GM13976 (cell line): ENCODE data around the gene INVS.
"Not testable (repeated sequence)": the region's sequence is repeated elsewhere in the genome, so short reads cannot be mapped to it uniquely, and the experiment has no call there.

Experiments
- DNase-seq: peaks from one replicate; pipeline ENCODE4 v3.0.0; 2012; ENCODE audit warnings: low spot score
- in situ Hi-C: fragments of 300-500 bp; cut with MboI; formaldehyde crosslinking; loops from one replicate; pipeline ENCODE4 v1.12.0; 2022; ENCODE audit warnings: low sequenced_read_pairs, mixed read lengths, inconsistent platforms; ENCODE audit not compliant: unreplicated experiment
- TF ChIP-seq, protein P1 (sequence below): IDR thresholded peaks from 2 replicates; pipeline ENCODE4 v1.5.1; 2012; ENCODE audit warnings: borderline replicate concordance, mild to moderate bottlenecking; ENCODE audit not compliant: insufficient read depth; ENCODE audit errors: extremely low read depth, missing control alignments, control extremely low read depth

Gene INVS

DNA sequence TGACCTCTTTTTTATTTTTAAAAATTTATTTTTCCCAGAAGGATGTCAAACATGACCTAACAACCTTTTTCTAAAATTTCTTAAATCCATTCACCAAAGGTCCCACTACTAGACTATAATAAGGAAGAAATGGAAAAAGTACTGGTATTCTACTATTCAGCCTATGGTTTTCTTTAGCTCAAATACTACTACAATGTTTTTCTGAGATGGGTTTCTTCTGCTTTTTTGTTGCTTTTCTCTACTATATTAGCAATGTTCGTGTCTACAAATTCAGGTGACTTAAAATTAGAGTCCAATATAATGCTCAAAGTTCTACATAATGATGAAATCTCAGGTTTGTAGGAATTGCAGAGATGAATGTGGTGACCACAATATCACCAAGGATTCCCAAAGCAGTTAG is 8.2 kb upstream of the INVS start:
- TF ChIP-seq, protein P1, sequence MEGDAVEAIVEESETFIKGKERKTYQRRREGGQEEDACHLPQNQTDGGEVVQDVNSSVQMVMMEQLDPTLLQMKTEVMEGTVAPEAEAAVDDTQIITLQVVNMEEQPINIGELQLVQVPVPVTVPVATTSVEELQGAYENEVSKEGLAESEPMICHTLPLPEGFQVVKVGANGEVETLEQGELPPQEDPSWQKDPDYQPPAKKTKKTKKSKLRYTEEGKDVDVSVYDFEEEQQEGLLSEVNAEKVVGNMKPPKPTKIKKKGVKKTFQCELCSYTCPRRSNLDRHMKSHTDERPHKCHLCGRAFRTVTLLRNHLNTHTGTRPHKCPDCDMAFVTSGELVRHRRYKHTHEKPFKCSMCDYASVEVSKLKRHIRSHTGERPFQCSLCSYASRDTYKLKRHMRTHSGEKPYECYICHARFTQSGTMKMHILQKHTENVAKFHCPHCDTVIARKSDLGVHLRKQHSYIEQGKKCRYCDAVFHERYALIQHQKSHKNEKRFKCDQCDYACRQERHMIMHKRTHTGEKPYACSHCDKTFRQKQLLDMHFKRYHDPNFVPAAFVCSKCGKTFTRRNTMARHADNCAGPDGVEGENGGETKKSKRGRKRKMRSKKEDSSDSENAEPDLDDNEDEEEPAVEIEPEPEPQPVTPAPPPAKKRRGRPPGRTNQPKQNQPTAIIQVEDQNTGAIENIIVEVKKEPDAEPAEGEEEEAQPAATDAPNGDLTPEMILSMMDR, result no peak
- in situ Hi-C loops, result no loop called here
- DNase-seq, result no peak

DNA sequence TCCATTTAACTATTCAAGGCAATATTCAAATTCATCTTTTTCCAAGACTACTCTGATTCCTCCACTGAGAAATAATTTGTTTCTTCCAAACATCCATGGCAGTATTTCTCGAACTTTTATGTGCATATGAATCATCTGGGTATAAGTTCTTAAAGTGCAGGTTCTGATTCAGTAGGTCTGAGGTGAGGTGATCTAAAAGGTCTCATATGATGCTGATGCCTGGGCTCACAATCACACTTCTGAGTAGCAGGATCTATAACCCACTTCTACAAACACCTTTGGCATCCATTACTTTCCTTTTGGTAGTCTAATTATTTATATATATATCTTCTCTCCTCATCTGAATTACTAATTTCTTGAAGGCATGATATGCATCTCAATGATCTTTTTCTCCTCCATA is 7.4 kb upstream of the INVS start:
- in situ Hi-C loops, result no loop called here
- TF ChIP-seq, protein P1, result no peak
- no peak for DNase-seq

- TF ChIP-seq, protein P1, result no peak
- in situ Hi-C loops, result no loop called here
- no peak for DNase-seq
Measured at GRCh38 chr9:100092066-100092465, 7.0 kb upstream of the INVS start.

DNA sequence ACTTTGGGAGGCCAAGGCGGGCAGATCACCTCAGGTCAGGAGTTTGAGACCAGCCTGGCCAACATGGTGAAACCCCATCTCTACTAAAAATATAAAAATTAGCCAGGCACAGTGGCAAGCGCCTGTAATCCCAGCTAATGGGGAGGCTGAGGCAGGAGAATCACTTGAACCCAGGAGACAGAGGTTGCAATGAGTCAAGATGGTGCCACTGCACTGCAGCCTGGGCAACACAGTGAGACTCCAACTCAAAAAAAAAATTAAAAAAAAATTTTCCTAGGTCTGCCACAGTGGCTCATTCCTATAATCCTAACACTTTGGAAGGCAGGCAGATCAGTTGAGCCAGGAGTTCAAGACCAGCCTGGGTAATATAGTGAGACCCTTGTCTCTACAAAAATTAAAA is 4.6 kb upstream of the INVS start:
- in situ Hi-C loops, DNase-seq: not testable (repeated sequence)

DNA sequence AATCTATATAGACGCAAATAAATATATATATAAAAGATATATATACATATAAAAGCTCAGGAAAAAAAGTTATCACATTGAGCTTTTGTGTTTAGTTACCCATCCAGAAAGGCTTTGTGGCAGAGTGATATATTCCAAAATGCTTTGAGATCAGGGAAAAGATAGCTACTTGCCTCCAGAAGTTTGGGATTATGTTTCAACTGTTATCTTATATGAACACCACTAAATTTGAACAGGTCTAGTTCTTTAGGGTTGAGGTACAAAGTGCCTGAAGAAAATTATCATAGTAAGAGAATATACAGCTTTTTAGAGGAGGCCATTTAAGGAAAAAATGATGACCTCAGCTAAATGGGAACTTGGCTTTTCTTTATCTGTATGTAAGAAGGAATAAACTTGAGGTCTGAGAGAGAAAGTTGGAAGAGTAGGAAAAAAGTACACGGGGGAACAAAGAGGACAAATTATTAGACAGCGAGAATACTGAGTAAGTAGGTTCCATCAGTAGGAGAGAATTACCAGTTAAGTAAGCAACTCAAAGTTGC is 2.6 kb upstream of the INVS start:
- TF ChIP-seq, protein P1, result no peak
- in situ Hi-C loops, result no loop called here

DNA sequence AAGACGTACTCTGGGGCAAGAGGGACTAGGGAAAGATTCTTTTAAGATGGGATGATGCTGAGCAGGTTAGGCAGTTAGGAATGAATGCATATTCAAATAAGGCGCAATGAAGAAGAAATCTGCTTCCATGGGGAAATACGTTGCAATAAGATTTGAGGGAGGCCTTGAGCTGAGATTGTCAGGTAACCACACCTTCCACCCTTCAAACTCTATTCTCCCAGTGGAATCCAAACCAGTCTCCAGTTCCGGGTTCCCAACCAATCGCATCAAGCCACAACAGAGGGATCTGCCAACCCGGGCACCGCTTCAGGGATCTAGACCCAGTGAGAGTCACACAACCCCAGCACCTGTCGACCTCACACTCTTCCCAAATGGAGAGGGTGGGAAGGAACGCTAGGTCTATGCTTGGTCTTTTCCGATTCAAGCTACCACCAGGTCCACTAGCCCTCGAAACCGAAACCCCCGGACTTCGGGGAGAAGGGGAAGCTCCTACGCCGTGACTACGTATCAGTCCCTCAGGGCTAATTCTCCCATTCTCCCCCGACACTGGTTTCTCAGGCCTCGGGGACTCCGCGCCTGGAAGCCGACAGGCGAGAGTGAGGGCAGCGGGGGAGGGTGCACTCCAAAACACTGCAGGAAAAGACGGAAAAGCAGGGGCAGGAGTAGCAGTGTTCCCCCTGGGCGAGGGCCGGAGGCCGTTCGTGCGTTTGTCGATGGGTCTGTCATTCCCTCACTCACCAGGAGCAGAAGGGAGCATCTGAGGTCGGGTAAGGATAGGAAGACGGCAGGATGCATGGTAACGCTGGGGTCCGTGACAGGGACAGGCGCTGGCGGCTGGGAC is 777 bp upstream of the INVS start:
- DNase-seq, result peak; percentile 31
- in situ Hi-C loops, result no loop called here
- TF ChIP-seq, protein P1, result no peak

More for the DNA sequence above, 2.6 kb upstream of the INVS start:
- no peak for DNase-seq

DNA sequence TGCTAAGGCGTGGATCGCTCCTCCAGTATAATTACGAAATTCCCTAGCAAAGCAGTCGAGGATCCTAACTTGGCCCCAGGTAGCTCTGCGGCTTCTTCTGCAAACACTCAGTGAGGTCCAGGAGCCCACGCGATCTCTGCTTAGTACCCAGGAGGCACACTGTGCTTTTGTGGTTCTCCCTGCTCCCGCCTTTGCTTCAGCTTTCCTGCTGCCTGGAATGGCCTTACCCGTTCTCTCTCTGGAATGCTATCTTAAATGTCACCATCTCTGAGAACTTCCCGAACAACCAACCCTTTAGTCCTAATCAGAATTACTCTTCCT is 639 bp downstream of the INVS start:
- in situ Hi-C loops, result no loop called here
- TF ChIP-seq, protein P1, result no peak
- peak; percentile 30 for DNase-seq
